Endothelial cell of umbilical vein (primary cell): ENCODE measurements around the gene SPC25.

Source experiments
- EZH2 ChIP-seq: IDR thresholded peaks from 2 replicates; pipeline ENCODE4 v1.6.1; 2012; ENCODE audit warnings: borderline replicate concordance, low read depth, mild to moderate bottlenecking, moderate library complexity, low read length, inconsistent platforms; ENCODE audit not compliant: severe bottlenecking
- JUN ChIP-seq: IDR thresholded peaks from 2 replicates; pipeline ENCODE4 v1.6.1; 2011; ENCODE audit warnings: borderline replicate concordance, low read depth; ENCODE audit not compliant: insufficient read length, insufficient read depth
- MYC ChIP-seq: IDR thresholded peaks from one replicate; pipeline ENCODE4 v1.6.1; 2011; ENCODE audit warnings: mild to moderate bottlenecking, low read depth, low read length
- POLR2A ChIP-seq: IDR thresholded peaks from 2 replicates; pipeline ENCODE4 v1.6.1; 2012; ENCODE audit warnings: low read depth, mild to moderate bottlenecking, control low read depth, low read length
- POLR2AphosphoS5 ChIP-seq: IDR thresholded peaks from 2 replicates; pipeline ENCODE4 v1.6.1; 2012; ENCODE audit warnings: low read depth, mild to moderate bottlenecking, control low read depth, low read length, moderate library complexity; ENCODE audit not compliant: insufficient read depth
- TF ChIP-seq, protein P1 (sequence below), 2 donors: IDR thresholded peaks; 1 replicate in 1 of 2; 2 replicates in 1 of 2; pipeline ENCODE4 v1.5.1; 2011; ENCODE audit warnings: low read length in 2 of 2, mild to moderate bottlenecking in 2 of 2, moderate library complexity in 2 of 2, control low read depth in 1 of 2, inconsistent platforms in 1 of 2, low read depth in 1 of 2; ENCODE audit not compliant: insufficient read depth in 1 of 2; ENCODE audit errors: extremely low read depth in 1 of 2

- TF ChIP-seq, protein P1, sequence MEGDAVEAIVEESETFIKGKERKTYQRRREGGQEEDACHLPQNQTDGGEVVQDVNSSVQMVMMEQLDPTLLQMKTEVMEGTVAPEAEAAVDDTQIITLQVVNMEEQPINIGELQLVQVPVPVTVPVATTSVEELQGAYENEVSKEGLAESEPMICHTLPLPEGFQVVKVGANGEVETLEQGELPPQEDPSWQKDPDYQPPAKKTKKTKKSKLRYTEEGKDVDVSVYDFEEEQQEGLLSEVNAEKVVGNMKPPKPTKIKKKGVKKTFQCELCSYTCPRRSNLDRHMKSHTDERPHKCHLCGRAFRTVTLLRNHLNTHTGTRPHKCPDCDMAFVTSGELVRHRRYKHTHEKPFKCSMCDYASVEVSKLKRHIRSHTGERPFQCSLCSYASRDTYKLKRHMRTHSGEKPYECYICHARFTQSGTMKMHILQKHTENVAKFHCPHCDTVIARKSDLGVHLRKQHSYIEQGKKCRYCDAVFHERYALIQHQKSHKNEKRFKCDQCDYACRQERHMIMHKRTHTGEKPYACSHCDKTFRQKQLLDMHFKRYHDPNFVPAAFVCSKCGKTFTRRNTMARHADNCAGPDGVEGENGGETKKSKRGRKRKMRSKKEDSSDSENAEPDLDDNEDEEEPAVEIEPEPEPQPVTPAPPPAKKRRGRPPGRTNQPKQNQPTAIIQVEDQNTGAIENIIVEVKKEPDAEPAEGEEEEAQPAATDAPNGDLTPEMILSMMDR (IDR thresholded peaks at IDR 0.05; ENCODE audit: extremely low read depth in 1 of 2, insufficient read depth in 1 of 2, low read depth in 1 of 2, low read length in 2 of 2) = no peak
- no peak for TF ChIP-seq MYC
- no peak for TF ChIP-seq JUN
- TF ChIP-seq POLR2A = no peak
- TF ChIP-seq EZH2 = no peak
- TF ChIP-seq POLR2AphosphoS5 = no peak
Observed at GRCh38 chr2:168912901-168913369, 22.7 kb upstream of the SPC25 start.
